WTC11 (cell line): ENCODE measurements around the gene PTPRU. TPM values are rescaled to one million over a fixed set of nuclear protein-coding genes. Genes with fewer than 3 reads are reported as not detected.

Experiments used
- ATAC-seq: fragments of 200-7000 bp; cut with Tn5 transposase; 2 replicates; pipeline ENCODE4 v1.10.0; 2021; ENCODE audit warnings: mild to moderate bottlenecking, moderate library complexity
- CTCF ChIA-PET: fragments of 300-600 bp; sonication (Branson Sonifier 250); formaldehyde crosslinking; loops from one replicate; lab custom pipeline; 2021; ENCODE audit warnings: antibody characterized with exemption; lab: Charles Lee
- POLR2A ChIA-PET: fragments of 350-600 bp; sonication (Branson Sonifier 250); formaldehyde crosslinking; loops from one replicate; lab custom pipeline; 2021; ENCODE audit warnings: antibody characterized with exemption; lab: Charles Lee
- DNase-seq: peaks from one replicate; pipeline ENCODE4 v3.0.0; 2021; ENCODE audit warnings: low spot score
- H3K27ac Mint-ChIP-seq: 2 replicates; pipeline ENCODE4 v1.8.0; 2021; ENCODE audit warnings: mixed read lengths
- H3K27me3 Mint-ChIP-seq: 2 replicates; pipeline ENCODE4 v1.8.0; 2021; ENCODE audit warnings: low read depth, mild to moderate bottlenecking, moderate library complexity, mixed read lengths
- H3K36me3 Mint-ChIP-seq: 2 replicates; pipeline ENCODE4 v1.8.0; 2021; ENCODE audit warnings: mixed read lengths
- H3K4me1 Mint-ChIP-seq: 2 replicates; pipeline ENCODE4 v1.8.0; 2022; ENCODE audit warnings: mixed read lengths
- H3K4me3 Mint-ChIP-seq: 2 replicates; pipeline ENCODE4 v1.8.0; 2021; ENCODE audit warnings: mild to moderate bottlenecking, moderate library complexity, mixed read lengths
- H3K9me3 Mint-ChIP-seq: 2 replicates; pipeline ENCODE4 v1.8.0; 2021; ENCODE audit warnings: mixed read lengths
- CREB1 ChIP-seq: sonication (generic); formaldehyde crosslinking; IDR thresholded peaks from 2 replicates; pipeline ENCODE4 v1.8.0; 2023; ENCODE audit warnings: mild to moderate bottlenecking, missing genetic modification reagents
- KAT7 ChIP-seq: sonication (generic); formaldehyde crosslinking; IDR thresholded peaks from 2 replicates; pipeline ENCODE4 v1.8.1; 2023; ENCODE audit warnings: missing genetic modification reagents, mild to moderate bottlenecking, borderline replicate concordance
- MYBL2 ChIP-seq: sonication (generic); formaldehyde crosslinking; IDR thresholded peaks from 2 replicates; pipeline ENCODE4 v1.8.1; 2023; ENCODE audit warnings: mild to moderate bottlenecking, moderate library complexity, missing genetic modification reagents
- NR2C2 ChIP-seq: sonication (generic); formaldehyde crosslinking; IDR thresholded peaks from 2 replicates; pipeline ENCODE4 v1.8.0; 2022; ENCODE audit warnings: mild to moderate bottlenecking, missing genetic modification reagents
- PRDM15 ChIP-seq: sonication (generic); formaldehyde crosslinking; IDR thresholded peaks from 2 replicates; pipeline ENCODE4 v1.8.0; 2022; ENCODE audit warnings: missing genetic modification reagents
- RELA ChIP-seq: sonication (generic); formaldehyde crosslinking; IDR thresholded peaks from 2 replicates; pipeline ENCODE4 v1.8.1; 2022; ENCODE audit warnings: missing genetic modification reagents, mild to moderate bottlenecking, borderline replicate concordance
- SMAD3 ChIP-seq: sonication (generic); formaldehyde crosslinking; IDR thresholded peaks from 2 replicates; pipeline ENCODE4 v1.8.0; 2022; ENCODE audit warnings: missing genetic modification reagents, mild to moderate bottlenecking, borderline replicate concordance
- SMAD4 ChIP-seq: sonication (generic); formaldehyde crosslinking; IDR thresholded peaks from 2 replicates; pipeline ENCODE4 v1.8.0; 2022; ENCODE audit warnings: mild to moderate bottlenecking, missing genetic modification reagents
- SOX15 ChIP-seq: fragments of 250-450 bp; sonication (Bioruptor Pico); IDR thresholded peaks from 2 replicates; pipeline ENCODE4 v1.9.0; 2021; ENCODE audit warnings: mild to moderate bottlenecking
- TEAD1 ChIP-seq: sonication (generic); formaldehyde crosslinking; IDR thresholded peaks from 2 replicates; pipeline ENCODE4 v1.8.0; 2022; ENCODE audit warnings: mild to moderate bottlenecking, missing genetic modification reagents
- TEAD4 ChIP-seq: sonication (generic); formaldehyde crosslinking; IDR thresholded peaks from 2 replicates; pipeline ENCODE4 v1.8.0; 2022; ENCODE audit warnings: mild to moderate bottlenecking, missing genetic modification reagents
- TP53 ChIP-seq: sonication (generic); formaldehyde crosslinking; IDR thresholded peaks from 2 replicates; pipeline ENCODE4 v1.8.1; 2023; ENCODE audit warnings: mild to moderate bottlenecking, missing genetic modification reagents
- USF2 ChIP-seq: sonication (generic); formaldehyde crosslinking; IDR thresholded peaks from 2 replicates; pipeline ENCODE4 v1.8.1; 2023; ENCODE audit warnings: mild to moderate bottlenecking, missing genetic modification reagents, moderate library complexity
- ZNF138 ChIP-seq: sonication (generic); formaldehyde crosslinking; conservative IDR thresholded peaks from 2 replicates; pipeline ENCODE4 v1.8.1; 2022; ENCODE audit warnings: mild to moderate bottlenecking, moderate library complexity, missing genetic modification reagents
- ZNF219 ChIP-seq: sonication (generic); formaldehyde crosslinking; IDR thresholded peaks from 2 replicates; pipeline ENCODE4 v1.8.0; 2023; ENCODE audit warnings: missing genetic modification reagents, mild to moderate bottlenecking, borderline replicate concordance
- ZNF416 ChIP-seq: fragments of 250-450 bp; sonication (Bioruptor Pico); IDR thresholded peaks from 2 replicates; pipeline ENCODE4 v1.9.0; 2021; ENCODE audit warnings: mild to moderate bottlenecking, inconsistent platforms
- ZNF423 ChIP-seq: fragments of 250-450 bp; sonication (Bioruptor Pico); IDR thresholded peaks from 2 replicates; pipeline ENCODE4 v2.1.2; 2022; ENCODE audit warnings: mild to moderate bottlenecking, moderate library complexity
- ZNF425 ChIP-seq: fragments of 250-450 bp; sonication (Bioruptor Pico); conservative IDR thresholded peaks from 2 replicates; pipeline ENCODE4 v1.9.0; 2021; ENCODE audit warnings: mild to moderate bottlenecking
- ZNF532 ChIP-seq: fragments of 250-450 bp; sonication (Bioruptor Pico); IDR thresholded peaks from 2 replicates; pipeline ENCODE4 v1.9.0; 2021; ENCODE audit warnings: mild to moderate bottlenecking, borderline replicate concordance
- total RNA-seq: library from RNA; stranded (reverse); gene quantifications from 3 replicates; pipeline ENCODE4 v1.2.3, GENCODE V29; 2021

Gene PTPRU
- total RNA-seq, 1 experiment from 2014 or later, result 75.4 TPM

GRCh38 chr1:29306471-29307140 lies 70.3 kb downstream of the PTPRU start:
- ATAC-seq (no peak), DNase-seq (no peak)
- Mint-ChIP-seq H3K9me3 (peaks cover 4% of the 10 kb centered on the region), H3K27ac (peak overlapping the region; percentile 87), H3K27me3 (no peaks in the 10 kb centered on the region), H3K4me3 (no peak overlapping the region), H3K36me3 (peaks cover 9% of the 10 kb centered on the region), H3K4me1 (peaks cover 11% of the 10 kb centered on the region)
- ChIA-PET POLR2A (no interaction called here), CTCF (no interaction called here)
- TF ChIP-seq USF2 (CRISPR knock-in tag), result no peak
- no peak for TF ChIP-seq PRDM15 (CRISPR knock-in tag)
- TF ChIP-seq ZNF423 (CRISPR knock-in tag), result no peak
- TF ChIP-seq TP53, result no peak
- no peak for TF ChIP-seq RELA (CRISPR knock-in tag)
- TF ChIP-seq CREB1 (CRISPR knock-in tag), result no peak
- TF ChIP-seq KAT7 (CRISPR knock-in tag), result no peak
- TF ChIP-seq SMAD3 (CRISPR knock-in tag), result no peak
- no peak for TF ChIP-seq SMAD4 (CRISPR knock-in tag)
- no peak for TF ChIP-seq SOX15 (CRISPR knock-in tag)
- no peak for TF ChIP-seq ZNF425 (CRISPR knock-in tag)
- no peak for TF ChIP-seq TEAD4 (CRISPR knock-in tag)

- Mint-ChIP-seq H3K27ac (0 out of 2 replicates have a peak overlapping the region, but pooled peaks have one; percentile 22), H3K4me1 (peaks cover 9% of the 10 kb centered on the region), H3K36me3 (peaks cover 4% of the 10 kb centered on the region)
- no peak for DNase-seq
- CTCF ChIA-PET, result interaction anchor here (0.7 to 1.6 kb wide), 2 partner anchors 33 to 107 kb away, joined by 3 read pairs; no protein-coding TSS in a partner anchor
- TF ChIP-seq CREB1 (CRISPR knock-in tag) (no peak), ZNF138 (CRISPR knock-in tag) (no peak), ZNF532 (CRISPR knock-in tag) (no peak), ZNF416 (no peak), USF2 (CRISPR knock-in tag) (no peak), TEAD1 (CRISPR knock-in tag) (no peak), MYBL2 (CRISPR knock-in tag) (no peak), NR2C2 (CRISPR knock-in tag) (no peak), ZNF219 (CRISPR knock-in tag) (no peak)
- TF ChIP-seq, all 79 proteins: peak for 0
- no peaks in the 10 kb centered on the region for H3K9me3 Mint-ChIP-seq
- no peak overlapping the region for H3K4me3 Mint-ChIP-seq
- no peaks in the 10 kb centered on the region; the same call in 1 of the 2 replicates for H3K27me3 Mint-ChIP-seq
- POLR2A ChIA-PET, result no interaction called here
- ATAC-seq, result no peak
These were observed 72.8 kb downstream of the PTPRU start for GRCh38 chr1:29309075-29309474.
